Occipital lobe (tissue), 2 donors: ENCODE results near the gene COPB2. TPM values are rescaled to one million over a fixed set of nuclear protein-coding genes. Genes with fewer than 3 reads are reported as not detected.

Experiments
- DNase-seq: peaks from one replicate; lab custom pipeline; 2025; lab: John Stamatoyannopoulos, UW
- total RNA-seq: library from RNA; depleted of rRNA; stranded (reverse); fragments of >200 nt; gene quantifications from one replicate; pipeline ENCODE4 v1.2.3, GENCODE V29; 2014

Gene COPB2
- total RNA-seq, 1 donor from 2014 or later: 86.3 TPM

- no peak for DNase-seq
Measured at GRCh38 chr3:139327861-139328260, 61.6 kb downstream of the COPB2 start.

DNA sequence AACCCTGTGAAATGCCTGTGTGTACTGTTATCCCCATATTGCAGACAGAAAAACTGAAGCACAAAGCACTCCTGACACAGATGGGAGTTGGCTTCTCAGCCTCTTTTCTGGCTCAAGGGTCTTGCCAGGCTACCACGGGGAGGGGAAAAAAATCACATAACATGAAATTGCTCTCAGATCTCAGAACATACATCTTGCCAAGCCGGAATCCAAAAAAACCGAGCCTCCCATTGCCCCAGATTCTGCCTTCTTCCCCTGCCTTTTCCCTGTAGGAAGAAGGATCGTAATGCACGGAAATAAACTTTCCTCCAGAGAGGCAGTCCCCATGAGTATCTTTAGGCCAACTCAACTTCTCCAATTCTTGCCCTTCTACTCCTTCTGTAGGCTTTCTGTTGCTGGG, 62.2 kb downstream of the COPB2 start:
- DNase-seq: no peak

DNA sequence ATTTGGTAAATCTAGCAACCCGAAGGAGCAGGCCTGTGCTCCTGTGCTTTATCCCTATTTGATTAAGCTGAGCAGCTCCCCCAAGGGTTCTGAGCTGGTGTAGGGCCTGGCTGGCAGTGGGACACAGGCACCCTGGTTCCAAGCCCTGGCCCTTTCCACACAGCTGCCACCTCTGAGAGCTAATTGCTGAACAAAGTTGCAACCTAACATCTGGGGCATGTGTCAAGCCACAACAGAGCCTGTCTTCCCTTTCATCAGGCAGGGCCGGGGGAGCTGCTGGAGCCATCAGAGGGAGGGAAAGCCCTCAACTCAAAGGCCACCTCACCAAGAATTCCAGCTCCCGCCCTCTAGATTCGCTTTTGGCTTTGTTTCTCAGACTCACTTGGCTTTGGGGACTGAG, 62.7 kb downstream of the COPB2 start:
- no peak for DNase-seq

- DNase-seq: no peak
Measured at GRCh38 chr3:139326131-139326530, 63.3 kb downstream of the COPB2 start.

DNA sequence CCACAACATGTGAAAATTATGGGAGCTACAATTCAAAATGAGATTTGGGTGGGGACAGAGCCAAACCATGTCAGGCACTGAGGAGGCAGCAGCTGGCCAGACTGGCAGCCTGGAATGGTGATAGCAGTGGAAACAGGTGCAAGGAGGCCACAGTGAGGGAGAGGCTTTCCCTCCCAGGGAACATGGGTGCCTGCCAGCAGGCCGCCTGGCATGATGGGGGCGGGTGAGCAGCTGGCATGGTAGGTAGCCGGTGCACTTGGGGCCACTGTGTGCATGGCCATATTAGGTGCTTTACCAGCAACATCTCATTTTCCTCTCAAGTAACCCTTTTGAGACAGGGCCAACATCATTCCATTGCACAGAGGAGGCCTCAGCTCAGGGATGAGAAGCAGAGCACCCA, 63.9 kb downstream of the COPB2 start:
- no peak for DNase-seq

GRCh38 chr3:139324456-139324855, 65.0 kb downstream of the COPB2 start:
- DNase-seq: no peak

DNA sequence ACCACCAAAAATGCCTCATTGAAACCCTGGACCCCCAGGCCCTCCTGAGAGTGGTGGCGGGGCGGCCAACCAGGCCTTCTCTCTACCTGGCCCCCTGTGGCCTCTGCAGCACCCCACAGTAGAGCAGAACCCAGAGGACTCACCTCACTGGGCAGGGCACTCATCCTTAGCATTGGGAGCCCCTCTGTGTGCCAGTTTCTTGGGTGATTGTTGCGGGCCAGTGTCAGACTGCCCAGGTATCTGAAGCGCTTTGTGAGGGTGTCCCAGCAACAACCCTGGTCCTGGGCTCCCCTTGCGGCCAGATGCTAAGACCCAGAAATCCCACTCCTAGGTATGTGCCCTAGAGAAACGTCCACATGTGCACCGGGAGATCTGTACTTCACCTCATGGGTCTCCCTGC, 66.3 kb downstream of the COPB2 start:
- DNase-seq: no peak

DNA sequence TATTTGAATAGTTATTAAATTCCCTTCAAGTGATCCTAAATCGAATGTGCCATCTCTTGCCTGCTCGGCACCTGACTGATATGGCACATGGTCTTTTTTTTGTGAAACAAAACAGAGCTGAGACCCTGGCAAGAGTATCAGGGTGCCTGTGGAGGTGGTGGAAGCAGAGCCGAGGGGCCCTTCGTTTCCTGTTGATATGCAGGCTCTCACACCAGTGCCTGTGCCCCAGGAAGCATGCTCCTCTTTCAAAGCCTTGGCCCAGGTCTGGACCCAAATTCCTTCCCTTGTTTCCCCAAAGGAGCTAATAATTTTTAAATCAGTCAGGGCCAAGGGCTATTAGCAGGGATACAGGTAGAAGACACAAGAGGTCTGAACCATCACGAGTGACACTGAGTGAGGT, 67.1 kb downstream of the COPB2 start:
- no peak for DNase-seq

DNA sequence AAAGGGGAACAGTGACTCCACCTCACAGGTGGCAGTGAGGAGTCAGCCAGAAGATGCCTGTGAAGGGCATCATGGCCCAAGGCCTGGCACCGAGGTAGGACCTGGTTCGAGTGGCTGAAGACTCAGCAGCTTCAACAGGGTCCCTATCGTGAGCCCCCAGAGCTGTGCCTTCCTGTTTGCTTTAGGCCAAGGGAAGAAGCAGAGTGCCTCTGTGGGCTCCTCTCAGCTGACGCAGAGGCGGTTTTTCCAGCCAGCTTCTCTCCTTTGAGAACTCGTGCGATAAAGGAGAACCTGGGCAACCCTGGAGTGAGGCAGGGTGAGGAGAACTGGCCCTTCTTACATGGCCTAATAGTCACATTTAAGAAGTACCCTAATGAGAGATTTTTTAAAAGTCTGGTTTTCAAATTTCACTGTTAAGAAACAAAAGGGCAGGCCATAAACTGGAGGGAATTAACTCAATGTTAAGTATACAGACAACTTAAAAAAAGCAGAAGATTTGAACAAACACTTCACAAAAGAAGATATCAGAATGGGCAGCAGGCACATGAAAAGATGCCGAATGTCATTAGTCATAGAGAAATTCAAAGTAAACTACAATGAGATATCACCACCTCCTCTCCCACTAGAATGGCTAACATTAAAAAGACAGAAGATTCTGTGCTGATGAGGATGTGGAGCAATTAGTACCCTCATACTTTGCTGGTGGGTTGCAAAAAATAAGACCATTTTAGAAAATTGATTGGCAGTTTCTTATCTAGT, 68.7 kb downstream of the COPB2 start:
- no peak for DNase-seq

DNA sequence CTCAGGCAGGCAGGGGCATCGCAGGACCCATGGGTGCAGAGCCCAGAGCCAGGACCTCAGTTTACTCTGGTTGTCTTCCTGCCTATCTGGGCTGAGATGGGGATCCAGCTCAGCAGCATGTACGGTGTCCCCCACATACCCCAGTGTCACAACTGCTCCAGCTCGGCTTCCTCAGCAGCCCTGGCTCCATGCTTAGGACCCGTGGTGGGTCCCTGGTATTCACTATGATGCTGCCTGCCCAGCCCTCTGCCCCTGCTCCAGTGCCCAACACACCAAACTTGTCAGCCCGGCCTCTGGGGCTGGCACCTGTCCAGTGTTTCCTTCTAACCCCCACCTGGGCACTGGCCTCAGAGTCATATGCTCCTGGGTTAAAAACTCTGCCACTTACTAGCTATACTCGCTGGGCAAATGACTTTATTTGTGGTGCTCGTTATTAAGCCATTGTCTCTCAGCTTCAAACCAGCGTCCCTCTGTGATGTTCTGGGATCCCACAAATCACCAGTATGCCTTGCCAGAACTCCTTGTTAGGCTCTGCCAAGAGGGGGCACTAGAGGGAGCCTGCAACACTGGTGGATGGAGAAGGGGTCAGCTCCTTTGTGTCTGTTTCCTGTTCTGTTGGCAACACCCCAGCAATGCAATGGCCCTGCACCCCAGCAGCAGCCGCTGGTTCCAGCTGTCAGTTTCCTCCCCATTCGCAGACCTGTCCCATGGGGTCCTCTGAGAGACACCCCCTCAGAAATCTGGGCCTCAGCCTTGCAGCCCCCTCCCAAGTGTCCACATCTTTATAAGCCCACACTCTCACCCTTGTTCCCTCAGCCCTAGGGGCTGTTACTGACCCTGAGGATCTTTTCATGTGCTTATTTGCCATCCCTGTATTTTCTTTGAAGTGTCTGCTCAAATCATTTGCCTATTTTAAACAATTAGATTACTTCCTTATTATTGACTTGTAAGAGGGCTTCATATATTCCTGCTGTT, 69.7 kb downstream of the COPB2 start:
- DNase-seq: no peak

DNA sequence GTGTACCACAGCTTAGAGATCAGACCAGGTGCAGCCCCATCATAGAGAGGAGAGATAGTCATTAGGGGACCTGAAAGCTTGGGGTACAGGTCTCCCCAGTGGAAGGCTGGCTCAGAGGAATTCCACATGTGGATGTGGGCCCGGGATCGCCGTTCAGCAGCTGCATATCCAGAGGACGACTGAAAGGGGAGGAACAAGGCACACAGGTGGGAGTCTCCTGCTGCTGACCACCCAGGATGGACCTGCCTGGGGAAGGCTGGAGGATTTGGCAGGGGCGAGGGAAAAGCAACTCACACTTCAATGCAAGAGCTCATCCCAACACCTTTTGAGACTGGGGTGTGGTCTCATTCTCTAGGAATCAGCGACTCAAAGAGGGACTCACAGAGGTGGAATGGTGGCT, 70.6 kb downstream of the COPB2 start:
- no peak for DNase-seq

GRCh38 chr3:139318431-139318816, 71.0 kb downstream of the COPB2 start:
- no peak for DNase-seq

- DNase-seq: no peak
Measured at GRCh38 chr3:139317660-139318430, 71.6 kb downstream of the COPB2 start.

GRCh38 chr3:139317215-139317614, 72.2 kb downstream of the COPB2 start:
- no peak for DNase-seq

DNA sequence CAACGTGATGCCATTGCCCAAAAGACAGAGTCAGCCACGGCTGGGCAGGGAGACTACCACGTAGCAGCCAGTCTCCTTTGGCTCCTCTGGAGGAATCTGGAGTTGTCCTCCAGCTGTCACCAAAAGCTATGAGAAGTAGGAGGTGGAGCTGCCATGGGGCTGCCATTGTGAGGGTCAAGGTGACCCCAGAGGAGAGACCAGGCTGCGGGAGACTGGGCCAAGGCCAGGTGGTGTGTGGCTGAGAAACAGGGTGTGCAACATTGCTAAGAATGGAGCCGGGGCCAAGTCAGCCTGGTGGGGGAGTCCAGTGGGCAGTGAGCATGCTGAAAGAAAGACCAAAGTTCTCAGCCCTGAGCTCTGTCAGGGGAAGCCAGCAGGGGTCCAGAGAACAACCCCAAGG, 75.5 kb downstream of the COPB2 start:
- DNase-seq: no peak

DNA sequence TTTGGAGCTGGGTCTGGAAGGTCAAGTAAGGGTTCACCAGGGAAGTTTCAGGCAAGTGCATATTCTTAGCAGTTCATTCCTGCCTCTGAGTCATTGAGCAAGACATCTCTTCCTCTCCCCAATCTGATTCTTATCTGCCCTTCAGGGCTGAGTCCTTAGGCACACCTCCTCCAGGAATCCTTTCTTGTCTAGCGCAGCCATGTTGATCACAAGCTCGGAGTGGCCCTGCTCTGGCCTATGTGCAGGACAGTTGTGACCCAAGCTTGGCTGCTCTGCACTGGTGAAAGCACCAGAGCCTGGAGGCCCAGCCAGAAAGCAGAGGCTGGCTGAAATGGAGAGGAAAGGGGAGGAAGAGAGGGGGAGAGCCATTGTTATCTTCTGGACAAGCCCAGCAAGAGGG, 76.5 kb downstream of the COPB2 start:
- no peak for DNase-seq

- DNase-seq: no peak
Measured at GRCh38 chr3:139312416-139312815, 77.0 kb downstream of the COPB2 start.

DNA sequence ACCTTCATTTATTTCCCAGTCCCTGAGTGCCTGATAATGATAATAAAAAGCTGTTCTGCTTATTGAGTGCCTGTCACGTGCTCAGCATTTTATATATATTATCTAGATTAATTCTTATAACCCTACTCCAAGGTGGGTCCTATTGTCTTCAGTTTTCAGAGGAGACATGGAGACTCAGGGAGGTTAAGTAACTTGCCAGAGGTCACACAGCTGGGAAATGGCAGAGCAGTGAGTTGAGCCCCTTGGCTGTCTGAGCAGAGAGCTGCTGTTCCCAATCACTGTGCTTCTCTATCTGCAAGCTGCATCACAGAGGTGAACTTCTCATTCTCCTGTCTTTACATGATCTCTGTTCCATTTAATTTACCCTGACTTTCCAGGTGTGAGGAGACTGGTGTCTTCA, 77.9 kb downstream of the COPB2 start:
- no peak for DNase-seq

DNA sequence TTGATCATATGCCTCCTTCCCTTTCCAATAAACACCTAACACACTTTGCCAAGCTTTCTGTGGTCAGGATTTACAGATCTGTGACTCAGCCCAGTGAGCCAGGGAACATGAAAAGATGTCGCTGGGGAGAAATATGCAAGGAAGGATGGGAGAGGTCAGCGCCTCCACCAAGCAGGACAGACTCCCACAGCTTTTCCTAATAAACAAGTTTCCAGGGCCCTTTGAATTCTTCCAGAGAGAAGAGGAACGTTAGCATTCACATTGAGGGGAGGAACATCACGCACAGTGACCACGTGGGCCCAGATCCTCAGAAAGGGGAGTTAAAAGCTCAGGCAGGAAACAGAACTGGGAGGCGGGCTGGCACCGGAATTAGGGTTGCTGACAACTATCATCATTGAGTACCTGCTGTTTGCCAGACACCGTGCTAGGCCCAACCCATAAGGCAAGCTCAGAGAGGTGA, 78.9 kb downstream of the COPB2 start:
- DNase-seq: no peak

- no peak for DNase-seq
Measured at GRCh38 chr3:139309880-139310279, 79.6 kb downstream of the COPB2 start.

GRCh38 chr3:139309061-139309591, 80.3 kb downstream of the COPB2 start:
- DNase-seq: no peak

DNA sequence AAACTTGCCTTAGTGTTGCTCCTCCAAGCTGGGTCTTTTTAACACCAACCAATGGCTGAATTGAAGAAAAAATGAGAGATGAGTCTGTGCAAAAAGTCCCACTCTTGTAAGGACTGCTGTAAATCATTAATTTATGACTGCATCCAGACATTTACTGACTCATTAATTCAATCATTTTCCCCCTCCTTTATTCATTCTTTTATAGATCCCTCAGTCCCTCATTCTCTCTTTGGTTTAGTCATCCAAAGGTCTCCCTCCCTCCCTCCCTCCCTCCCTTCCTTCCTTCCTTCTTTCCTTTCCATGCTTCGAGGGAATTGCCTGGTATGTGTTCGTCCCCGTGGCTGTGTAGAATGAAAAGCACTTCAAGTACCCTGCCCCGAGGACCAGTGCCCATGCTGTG, 80.9 kb downstream of the COPB2 start:
- no peak for DNase-seq
